HEK293 (cell line): ENCODE data around the gene NFE2L1.

ENCODE experiments used
- ATF2 ChIP-seq: fragments of 450-650 bp; formaldehyde crosslinking; IDR thresholded peaks from 2 replicates; pipeline ENCODE4 v1.5.1; 2016; ENCODE audit warnings: missing biosample characterization, missing genetic modification characterization, low read depth
- GLI4 ChIP-seq: fragments of 450-650 bp; formaldehyde crosslinking; IDR thresholded peaks from 2 replicates; pipeline ENCODE4 v1.5.1; 2016; ENCODE audit warnings: missing biosample characterization, missing genetic modification characterization
- GLIS2 ChIP-seq: fragments of 450-650 bp; formaldehyde crosslinking; IDR thresholded peaks from 2 replicates; pipeline ENCODE4 v1.5.1; 2016; ENCODE audit warnings: missing biosample characterization, missing genetic modification characterization
- KLF1 ChIP-seq: fragments of 450-650 bp; formaldehyde crosslinking; IDR thresholded peaks from 2 replicates; pipeline ENCODE4 v1.5.1; 2016; ENCODE audit warnings: missing biosample characterization, missing genetic modification characterization
- KLF16 ChIP-seq: fragments of 450-650 bp; formaldehyde crosslinking; IDR thresholded peaks from 2 replicates; pipeline ENCODE4 v1.5.1; 2017; ENCODE audit warnings: missing biosample characterization, missing genetic modification characterization
- KLF8 ChIP-seq: fragments of 450-650 bp; formaldehyde crosslinking; IDR thresholded peaks from 2 replicates; pipeline ENCODE4 v1.5.1; 2016; ENCODE audit warnings: missing biosample characterization, missing genetic modification characterization
- KLF9 ChIP-seq: fragments of 450-650 bp; formaldehyde crosslinking; IDR thresholded peaks from 2 replicates; pipeline ENCODE4 v1.5.1; 2016; ENCODE audit warnings: missing biosample characterization, missing genetic modification characterization, low read depth
- MYNN ChIP-seq: fragments of 450-650 bp; formaldehyde crosslinking; IDR thresholded peaks from 2 replicates; pipeline ENCODE4 v1.5.1; 2016; ENCODE audit warnings: missing biosample characterization, missing genetic modification characterization, borderline replicate concordance
- PRDM1 ChIP-seq: fragments of 450-650 bp; formaldehyde crosslinking; IDR thresholded peaks from 2 replicates; pipeline ENCODE4; 2016; ENCODE audit warnings: missing biosample characterization, missing genetic modification characterization
- SCRT2 ChIP-seq: fragments of 450-650 bp; formaldehyde crosslinking; IDR thresholded peaks from 2 replicates; pipeline ENCODE4 v1.5.1; 2016; ENCODE audit warnings: missing biosample characterization, missing genetic modification characterization
- SETDB1 ChIP-seq: IDR thresholded peaks from one replicate; pipeline ENCODE4 v1.6.1; 2017; ENCODE audit warnings: mild to moderate bottlenecking, low read length, moderate library complexity, mixed read lengths; ENCODE audit not compliant: insufficient read length
- SP2 ChIP-seq: fragments of 450-650 bp; formaldehyde crosslinking; IDR thresholded peaks from 2 replicates; pipeline ENCODE4 v1.5.1; 2016; ENCODE audit warnings: missing biosample characterization, missing genetic modification characterization
- SP3 ChIP-seq: fragments of 450-650 bp; formaldehyde crosslinking; IDR thresholded peaks from 2 replicates; pipeline ENCODE4 v1.5.1; 2016; ENCODE audit warnings: missing biosample characterization, missing genetic modification characterization
- ZBTB21 ChIP-seq: fragments of 450-650 bp; formaldehyde crosslinking; IDR thresholded peaks from 2 replicates; pipeline ENCODE4 v1.5.1; 2017; ENCODE audit warnings: missing biosample characterization, missing genetic modification characterization
- ZBTB8A ChIP-seq: fragments of 450-650 bp; formaldehyde crosslinking; IDR thresholded peaks from 2 replicates; pipeline ENCODE4 v1.5.1; 2016; ENCODE audit warnings: missing biosample characterization, missing genetic modification characterization
- ZFHX2 ChIP-seq: fragments of 450-650 bp; formaldehyde crosslinking; conservative IDR thresholded peaks from 2 replicates; pipeline ENCODE4 v1.5.1; 2016; ENCODE audit warnings: missing biosample characterization, missing genetic modification characterization
- ZNF112 ChIP-seq: fragments of 450-650 bp; formaldehyde crosslinking; IDR thresholded peaks from 2 replicates; pipeline ENCODE4 v1.5.0; 2017; ENCODE audit warnings: missing biosample characterization, missing genetic modification characterization
- ZNF140 ChIP-seq: fragments of 450-650 bp; formaldehyde crosslinking; IDR thresholded peaks from 2 replicates; pipeline ENCODE4 v1.5.1; 2016; ENCODE audit warnings: missing biosample characterization, missing genetic modification characterization
- ZNF155 ChIP-seq: fragments of 450-650 bp; formaldehyde crosslinking; IDR thresholded peaks from 2 replicates; pipeline ENCODE4 v1.5.1; 2016; ENCODE audit warnings: missing biosample characterization, missing genetic modification characterization
- ZNF157 ChIP-seq: fragments of 450-650 bp; formaldehyde crosslinking; IDR thresholded peaks from 2 replicates; pipeline ENCODE4 v1.5.1; 2016; ENCODE audit warnings: missing biosample characterization, missing genetic modification characterization
- ZNF202 ChIP-seq: fragments of 450-650 bp; formaldehyde crosslinking; IDR thresholded peaks from 2 replicates; pipeline ENCODE4 v1.5.1; 2016; ENCODE audit warnings: missing biosample characterization, missing genetic modification characterization, borderline replicate concordance
- ZNF239 ChIP-seq: fragments of 450-650 bp; formaldehyde crosslinking; IDR thresholded peaks from 2 replicates; pipeline ENCODE4 v1.5.1; 2016; ENCODE audit warnings: missing biosample characterization, missing genetic modification characterization
- ZNF26 ChIP-seq: fragments of 450-650 bp; formaldehyde crosslinking; IDR thresholded peaks from 2 replicates; pipeline ENCODE4 v1.5.1; 2016; ENCODE audit warnings: missing biosample characterization, missing genetic modification characterization
- ZNF274 ChIP-seq, 2 experiments: fragments of 200-500 bp in 1 of 2; fragments of 450-650 bp in 1 of 2; sonication (Bioruptor generic) in 1 of 2; formaldehyde crosslinking in 1 of 2; IDR thresholded peaks; 2 replicates each; pipeline versions ENCODE4 v1.5.1 to v1.6.1; 2014 to 2016; ENCODE audit warnings: borderline replicate concordance in 1 of 2, inconsistent platforms in 1 of 2, low read length in 1 of 2, missing biosample characterization in 1 of 2, missing genetic modification characterization in 1 of 2
- ZNF324 ChIP-seq: fragments of 450-650 bp; formaldehyde crosslinking; IDR thresholded peaks from 2 replicates; pipeline ENCODE4 v1.5.1; 2016; ENCODE audit warnings: missing biosample characterization, missing genetic modification characterization
- ZNF341 ChIP-seq: fragments of 450-650 bp; formaldehyde crosslinking; IDR thresholded peaks from 2 replicates; pipeline ENCODE4; 2016; ENCODE audit warnings: low read depth, missing biosample characterization, missing genetic modification characterization
- ZNF394 ChIP-seq: fragments of 450-650 bp; formaldehyde crosslinking; IDR thresholded peaks from 2 replicates; pipeline ENCODE4 v1.5.1; 2016; ENCODE audit warnings: missing biosample characterization, missing genetic modification characterization, mild to moderate bottlenecking, moderate library complexity, borderline replicate concordance
- ZNF416 ChIP-seq: fragments of 450-650 bp; formaldehyde crosslinking; IDR thresholded peaks from 2 replicates; pipeline ENCODE4 v1.5.1; 2016; ENCODE audit warnings: missing biosample characterization, missing genetic modification characterization
- ZNF433 ChIP-seq: fragments of 450-650 bp; formaldehyde crosslinking; IDR thresholded peaks from 2 replicates; pipeline ENCODE4 v1.5.1; 2016; ENCODE audit warnings: missing biosample characterization, missing genetic modification characterization, low read depth
- ZNF449 ChIP-seq: fragments of 450-650 bp; formaldehyde crosslinking; IDR thresholded peaks from 2 replicates; pipeline ENCODE4 v1.5.1; 2017; ENCODE audit warnings: missing biosample characterization, mild to moderate bottlenecking, missing genetic modification characterization, moderate library complexity
- ZNF544 ChIP-seq: fragments of 450-650 bp; formaldehyde crosslinking; IDR thresholded peaks from 2 replicates; pipeline ENCODE4 v1.5.0; 2017; ENCODE audit warnings: missing biosample characterization, missing genetic modification characterization
- ZNF558 ChIP-seq: fragments of 450-650 bp; formaldehyde crosslinking; IDR thresholded peaks from 2 replicates; pipeline ENCODE4 v1.5.1; 2016; ENCODE audit warnings: missing biosample characterization, missing genetic modification characterization
- ZNF600 ChIP-seq: fragments of 450-650 bp; formaldehyde crosslinking; IDR thresholded peaks from 2 replicates; pipeline ENCODE4 v1.5.1; 2016; ENCODE audit warnings: missing biosample characterization, missing genetic modification characterization
- ZNF626 ChIP-seq: fragments of 450-650 bp; sonication (Bioruptor Pico); formaldehyde crosslinking; IDR thresholded peaks from 2 replicates; pipeline ENCODE4 v1.5.1; 2018; ENCODE audit warnings: missing biosample characterization, missing genetic modification characterization, inconsistent platforms
- ZNF670 ChIP-seq: fragments of 450-650 bp; formaldehyde crosslinking; IDR thresholded peaks from 2 replicates; pipeline ENCODE4 v1.5.1; 2016; ENCODE audit warnings: missing biosample characterization, missing genetic modification characterization, low read depth
- ZSCAN30 ChIP-seq: fragments of 450-650 bp; IDR thresholded peaks from 2 replicates; pipeline ENCODE4 v1.5.1; 2018; ENCODE audit warnings: missing biosample characterization, mild to moderate bottlenecking, missing genetic modification characterization, moderate library complexity
- TF ChIP-seq, protein P1 (sequence below): fragments of 450-650 bp; formaldehyde crosslinking; IDR thresholded peaks from 2 replicates; pipeline ENCODE4 v1.5.1; 2016; ENCODE audit warnings: missing biosample characterization, missing genetic modification characterization

The NFE2L1 gene

DNA sequence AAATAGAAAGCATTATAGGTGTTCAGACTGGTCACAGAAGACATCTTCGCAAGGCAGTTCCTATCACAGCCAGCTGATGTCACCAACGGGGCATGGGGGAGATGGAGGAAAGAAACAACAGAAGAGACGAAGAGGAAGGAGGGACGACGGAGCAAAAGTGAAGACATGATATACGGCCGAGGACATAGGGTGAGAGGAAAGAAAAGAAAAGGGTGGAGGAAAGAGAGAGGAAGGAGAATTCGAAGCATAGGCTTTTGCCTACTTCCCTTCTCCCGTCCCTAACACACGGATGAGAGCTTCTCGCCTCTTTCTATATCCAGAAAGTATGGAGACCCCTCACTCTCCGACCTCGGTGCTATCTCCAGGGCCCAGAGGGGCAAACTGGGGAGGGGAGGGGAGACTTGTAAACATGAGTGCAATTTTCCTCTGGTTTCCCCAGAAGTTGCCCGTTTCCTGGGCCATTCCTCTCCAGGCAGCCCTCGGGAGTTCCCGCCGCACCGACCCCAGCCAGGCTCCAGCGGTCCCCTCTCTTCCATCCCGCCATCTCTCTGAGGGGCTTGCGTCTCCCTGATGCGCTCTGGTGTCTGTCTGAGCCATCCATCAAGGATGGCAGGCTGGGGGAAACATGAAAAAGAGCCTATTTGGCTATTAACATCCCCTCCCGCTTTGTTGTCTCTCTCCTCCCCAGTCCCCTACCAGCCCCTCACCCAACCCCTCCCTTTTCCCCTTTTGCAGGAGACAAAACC, 36.6 kb upstream of the NFE2L1 start (continued):
- TF ChIP-seq ZNF433 (tag by site-specific recombination) (no peak), GLI4 (tag by site-specific recombination) (no peak), SETDB1 (no peak), ZNF140 (tag by site-specific recombination) (no peak), ZNF274 (IDR thresholded peaks at IDR 0.05; ENCODE audit: low read length) (no peak), ZNF274 (tag by site-specific recombination; IDR thresholded peaks at IDR 0.05; ENCODE audit: borderline replicate concordance) (no peak), ZNF157 (tag by site-specific recombination) (no peak), KLF1 (tag by site-specific recombination) (no peak), ZNF626 (tag by site-specific recombination) (no peak), ZNF416 (no peak), ZNF202 (no peak), ZNF544 (tag by site-specific recombination) (no peak), GLIS2 (tag by site-specific recombination) (peak; percentile 35; the same call in 1 of the 2 replicates), ZNF449 (tag by site-specific recombination) (no peak), ZNF155 (tag by site-specific recombination) (no peak), ZNF324 (peak; percentile 71), SCRT2 (tag by site-specific recombination) (no peak), KLF8 (no peak), ZFHX2 (tag by site-specific recombination) (no peak), ZNF558 (no peak), ZBTB21 (tag by site-specific recombination) (no peak), ZBTB8A (tag by site-specific recombination) (no peak), ZNF394 (tag by site-specific recombination) (no peak), ZNF112 (no peak), KLF16 (tag by site-specific recombination) (no peak), KLF9 (tag by site-specific recombination) (peak; percentile 9; the same call in 1 of the 2 replicates), ZSCAN30 (no peak), ZNF26 (tag by site-specific recombination) (no peak), PRDM1 (tag by site-specific recombination) (peak; percentile 99), ZNF239 (tag by site-specific recombination) (no peak), SP3 (tag by site-specific recombination) (0 out of 2 replicates have a peak, but pooled peaks have one; percentile 19), MYNN (tag by site-specific recombination) (no peak), ZNF600 (no peak), SP2 (tag by site-specific recombination) (peak; percentile 41), ZNF670 (tag by site-specific recombination) (no peak), ZNF341 (tag by site-specific recombination) (peak; percentile 46; the same call in 1 of the 2 replicates), ATF2 (tag by site-specific recombination) (no peak)
- TF ChIP-seq, protein P1, sequence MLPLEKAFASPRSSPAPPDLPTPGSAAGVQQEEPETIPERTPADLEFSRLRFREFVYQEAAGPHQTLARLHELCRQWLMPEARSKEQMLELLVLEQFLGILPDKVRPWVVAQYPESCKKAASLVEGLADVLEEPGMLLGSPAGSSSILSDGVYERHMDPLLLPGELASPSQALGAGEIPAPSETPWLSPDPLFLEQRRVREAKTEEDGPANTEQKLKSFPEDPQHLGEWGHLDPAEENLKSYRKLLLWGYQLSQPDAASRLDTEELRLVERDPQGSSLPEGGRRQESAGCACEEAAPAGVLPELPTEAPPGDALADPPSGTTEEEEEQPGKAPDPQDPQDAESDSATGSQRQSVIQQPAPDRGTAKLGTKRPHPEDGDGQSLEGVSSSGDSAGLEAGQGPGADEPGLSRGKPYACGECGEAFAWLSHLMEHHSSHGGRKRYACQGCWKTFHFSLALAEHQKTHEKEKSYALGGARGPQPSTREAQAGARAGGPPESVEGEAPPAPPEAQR (tag by site-specific recombination), result no peak
